Hematopoietic multipotent progenitor cell treated with erythropoietin and hydrocortisone succinate and interleukin-3 and kit ligand, for 17 days (in vitro differentiated cells): ENCODE measurements around the gene RXRA.

Experiments
- DNase-seq: peaks from one replicate; pipeline ENCODE4 v3.0.0-alpha.2; 2015; ENCODE audit warnings: low spot score

The RXRA gene

GRCh38 chr9:134325096-134325812 is 1.0 kb upstream of the RXRA start:
- DNase-seq, result peak; percentile 49

GRCh38 chr9:134326724-134327601 is 708 bp downstream of the RXRA start:
- DNase-seq, result peak; percentile 50

- peak; percentile 18 for DNase-seq
Measured at GRCh38 chr9:134327671-134328231, 1.5 kb downstream of the RXRA start.

- peak; percentile 16 for DNase-seq
Measured at GRCh38 chr9:134328341-134328840, 2.1 kb downstream of the RXRA start.

GRCh38 chr9:134328841-134329575 is 2.8 kb downstream of the RXRA start:
- peak; percentile 9 for DNase-seq

- no peak for DNase-seq
Measured at GRCh38 chr9:134329576-134329855, 3.3 kb downstream of the RXRA start.

GRCh38 chr9:134329886-134330285 is 3.6 kb downstream of the RXRA start:
- peak; percentile 57 for DNase-seq

- no peak for DNase-seq
Measured at GRCh38 chr9:134330590-134330989, 4.3 kb downstream of the RXRA start.

- no peak for DNase-seq
Measured at GRCh38 chr9:134331186-134332025, 5.2 kb downstream of the RXRA start.

GRCh38 chr9:134332266-134332665 is 6.0 kb downstream of the RXRA start:
- no peak for DNase-seq

GRCh38 chr9:134332841-134333233 is 6.6 kb downstream of the RXRA start:
- no peak for DNase-seq

- no peak for DNase-seq
Measured at GRCh38 chr9:134333234-134333873, 7.1 kb downstream of the RXRA start.

GRCh38 chr9:134333874-134334581 is 7.8 kb downstream of the RXRA start:
- no peak for DNase-seq

GRCh38 chr9:134335061-134335460 is 8.8 kb downstream of the RXRA start:
- DNase-seq, result peak; percentile 47

GRCh38 chr9:134335486-134336220 is 9.4 kb downstream of the RXRA start:
- no peak for DNase-seq

- no peak for DNase-seq
Measured at GRCh38 chr9:134336228-134336627, 10.0 kb downstream of the RXRA start.

- DNase-seq, result no peak
Measured at GRCh38 chr9:134336924-134337323, 10.7 kb downstream of the RXRA start.

- DNase-seq, result no peak
Measured at GRCh38 chr9:134337469-134337868, 11.2 kb downstream of the RXRA start.

GRCh38 chr9:134338394-134339182 is 12.3 kb downstream of the RXRA start:
- peak; percentile 84 for DNase-seq
